GM19023 (cell line): ENCODE data around the gene HDAC8.
"Not testable (repeated sequence)": the region's sequence is repeated elsewhere in the genome, so short reads cannot be mapped to it uniquely, and the experiment has no call there.

Experiments
- ATAC-seq: cut with Tn5 transposase; IDR thresholded peaks from one replicate; pipeline ENCODE4 v1.9.1; 2021; ENCODE audit warnings: mild to moderate bottlenecking, moderate library complexity; ENCODE audit not compliant: unreplicated experiment

HDAC8 gene

GRCh38 chrX:72340041-72340440, 232.6 kb downstream of the HDAC8 start:
- no peak for ATAC-seq

GRCh38 chrX:72330131-72330530, 242.5 kb downstream of the HDAC8 start:
- ATAC-seq: no peak

- no peak for ATAC-seq
These were observed 245.9 kb downstream of the HDAC8 start for GRCh38 chrX:72326605-72327300.

- not testable (repeated sequence) for ATAC-seq
These were observed 253.0 kb downstream of the HDAC8 start for GRCh38 chrX:72319651-72320050.

GRCh38 chrX:72317139-72317538, 255.5 kb downstream of the HDAC8 start:
- ATAC-seq: no peak

- ATAC-seq: no peak
These were observed 256.1 kb downstream of the HDAC8 start for GRCh38 chrX:72316408-72317110.

GRCh38 chrX:72314881-72315280, 257.8 kb downstream of the HDAC8 start:
- ATAC-seq: no peak

GRCh38 chrX:72313707-72314641, 258.7 kb downstream of the HDAC8 start:
- ATAC-seq: no peak

GRCh38 chrX:72312311-72312940, 260.2 kb downstream of the HDAC8 start:
- no peak for ATAC-seq

- ATAC-seq: no peak
These were observed 263.2 kb downstream of the HDAC8 start for GRCh38 chrX:72309297-72310071.

- peak; percentile 47 for ATAC-seq
These were observed 263.9 kb downstream of the HDAC8 start for GRCh38 chrX:72308566-72309296.

- ATAC-seq: no peak
These were observed 264.5 kb downstream of the HDAC8 start for GRCh38 chrX:72308209-72308565.

- ATAC-seq: no peak
These were observed 265.0 kb downstream of the HDAC8 start for GRCh38 chrX:72307646-72308051.

GRCh38 chrX:72306851-72307645, 265.6 kb downstream of the HDAC8 start:
- peak; percentile 60 for ATAC-seq

GRCh38 chrX:72306085-72306801, 266.4 kb downstream of the HDAC8 start:
- ATAC-seq: peak; percentile 16

GRCh38 chrX:72305286-72306084, 267.2 kb downstream of the HDAC8 start, which contains the start of gene CITED1:
TSS of gene CITED1 (minus strand) at chrX:72305914. CDS start at chrX:72302869, 3,045 bp downstream.
- ATAC-seq: no peak

GRCh38 chrX:72304877-72305276, 267.8 kb downstream of the HDAC8 start:
- ATAC-seq: no peak
